Measurements from ENCODE around the gene LHFPL5. TPM values are rescaled to one million over a fixed set of nuclear protein-coding genes. Genes with fewer than 3 reads are reported as not detected.

LHFPL5 gene
- total RNA-seq, 4 donors from 2014 or later, result not detected

- Histone ChIP-seq H3K4me3 (replicated peaks in 1 of 3) (no peak overlapping the region), H3K27ac (no peak overlapping the region), H3K36me3 (no peaks in the 10 kb centered on the region), H3K27me3 (no peaks in the 10 kb centered on the region), H3K4me1 (no peaks in the 10 kb centered on the region), H3K9me3 (no peaks in the 10 kb centered on the region)
- intact Hi-C loops (cut with DNase I), result no loop called here
- 71 to 77% methylated on average over 8 of the region's 8 CpGs for WGBS, 2 donors
- TF ChIP-seq POLR2A (IDR thresholded peaks at IDR 0.05), result no peak
- TF ChIP-seq, protein P1, sequence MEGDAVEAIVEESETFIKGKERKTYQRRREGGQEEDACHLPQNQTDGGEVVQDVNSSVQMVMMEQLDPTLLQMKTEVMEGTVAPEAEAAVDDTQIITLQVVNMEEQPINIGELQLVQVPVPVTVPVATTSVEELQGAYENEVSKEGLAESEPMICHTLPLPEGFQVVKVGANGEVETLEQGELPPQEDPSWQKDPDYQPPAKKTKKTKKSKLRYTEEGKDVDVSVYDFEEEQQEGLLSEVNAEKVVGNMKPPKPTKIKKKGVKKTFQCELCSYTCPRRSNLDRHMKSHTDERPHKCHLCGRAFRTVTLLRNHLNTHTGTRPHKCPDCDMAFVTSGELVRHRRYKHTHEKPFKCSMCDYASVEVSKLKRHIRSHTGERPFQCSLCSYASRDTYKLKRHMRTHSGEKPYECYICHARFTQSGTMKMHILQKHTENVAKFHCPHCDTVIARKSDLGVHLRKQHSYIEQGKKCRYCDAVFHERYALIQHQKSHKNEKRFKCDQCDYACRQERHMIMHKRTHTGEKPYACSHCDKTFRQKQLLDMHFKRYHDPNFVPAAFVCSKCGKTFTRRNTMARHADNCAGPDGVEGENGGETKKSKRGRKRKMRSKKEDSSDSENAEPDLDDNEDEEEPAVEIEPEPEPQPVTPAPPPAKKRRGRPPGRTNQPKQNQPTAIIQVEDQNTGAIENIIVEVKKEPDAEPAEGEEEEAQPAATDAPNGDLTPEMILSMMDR (IDR thresholded peaks at IDR 0.05), result no peak
- no peak for DNase-seq
These were observed 7.2 kb upstream of the LHFPL5 start for GRCh38 chr6:35797837-35798526.

DNA sequence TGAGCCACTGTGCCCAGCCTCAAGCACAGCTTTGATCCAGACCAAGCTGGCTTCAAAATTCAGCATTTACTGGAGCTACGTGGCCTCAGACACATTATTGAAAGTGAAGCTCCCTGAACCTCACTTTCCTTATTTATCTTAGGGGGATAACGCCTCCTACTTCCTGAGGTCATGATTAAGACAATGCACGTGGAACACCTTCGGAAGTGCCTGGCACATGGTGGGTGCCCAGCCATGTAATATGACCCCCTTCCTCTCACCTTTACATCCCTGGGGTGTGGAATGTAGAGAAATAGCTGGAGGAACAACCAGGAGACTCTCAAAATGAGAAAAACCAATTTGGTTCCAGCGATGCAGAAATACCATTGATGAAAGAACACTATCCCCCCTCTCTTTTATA, 6.4 kb upstream of the LHFPL5 start:
- no peak overlapping the region for H3K4me3 ChIP-seq (replicated peaks in 1 of 3)
- TF ChIP-seq, protein P1 (IDR thresholded peaks at IDR 0.05), result no peak
- TF ChIP-seq POLR2A (IDR thresholded peaks at IDR 0.05), result no peak
- H3K27me3 ChIP-seq, result no peaks in the 10 kb centered on the region
- H3K27ac ChIP-seq, result no peak overlapping the region
- no peaks in the 10 kb centered on the region for H3K36me3 ChIP-seq
- intact Hi-C loops (cut with DNase I), result no loop called here
- WGBS, 2 donors, result 76 to 81% methylated on average over 5 of the region's 5 CpGs
- H3K9me3 ChIP-seq, result no peaks in the 10 kb centered on the region
- H3K4me1 ChIP-seq, result no peaks in the 10 kb centered on the region
- DNase-seq, result no peak

- DNase-seq, result no peak
- Histone ChIP-seq H3K36me3 (no peaks in the 10 kb centered on the region), H3K9me3 (no peaks in the 10 kb centered on the region), H3K4me1 (no peaks in the 10 kb centered on the region), H3K4me3 (replicated peaks in 1 of 3) (no peak overlapping the region), H3K27me3 (no peaks in the 10 kb centered on the region), H3K27ac (no peak overlapping the region)
- TF ChIP-seq POLR2A (IDR thresholded peaks at IDR 0.05), result no peak
- TF ChIP-seq, protein P1 (IDR thresholded peaks at IDR 0.05), result no peak
- 75 to 88% methylated on average over 3 of the region's 3 CpGs for WGBS, 2 donors
- intact Hi-C loops (cut with DNase I), result no loop called here
These were observed 4.0 kb upstream of the LHFPL5 start for GRCh38 chr6:35801148-35801547.

GRCh38 chr6:35808688-35809087, 3.5 kb downstream of the LHFPL5 start:
- Histone ChIP-seq H3K27me3 (no peaks in the 10 kb centered on the region), H3K4me3 (replicated peaks in 1 of 3) (no peak overlapping the region), H3K36me3 (no peaks in the 10 kb centered on the region), H3K4me1 (no peaks in the 10 kb centered on the region), H3K27ac (no peak overlapping the region), H3K9me3 (no peaks in the 10 kb centered on the region)
- no peak for TF ChIP-seq POLR2A (IDR thresholded peaks at IDR 0.05)
- TF ChIP-seq, protein P1 (IDR thresholded peaks at IDR 0.05), result no peak
- DNase-seq, result no peak
- intact Hi-C loops (cut with DNase I), result no loop called here
- WGBS, 2 donors, result 69 to 71% methylated on average over 3 of the region's 3 CpGs

- no peaks in the 10 kb centered on the region for H3K27me3 ChIP-seq
- no peak overlapping the region for H3K27ac ChIP-seq
- no peak for DNase-seq
- no peaks in the 10 kb centered on the region for H3K9me3 ChIP-seq
- no peaks in the 10 kb centered on the region for H3K4me1 ChIP-seq
- TF ChIP-seq POLR2A (IDR thresholded peaks at IDR 0.05), result no peak
- TF ChIP-seq, protein P1 (IDR thresholded peaks at IDR 0.05), result no peak
- 77 to 82% methylated on average over 5 of the region's 5 CpGs for WGBS, 2 donors
- intact Hi-C loops (cut with DNase I), result no loop called here
- no peak overlapping the region for H3K4me3 ChIP-seq (replicated peaks in 1 of 3)
- no peaks in the 10 kb centered on the region for H3K36me3 ChIP-seq
These were observed 4.7 kb downstream of the LHFPL5 start for GRCh38 chr6:35809809-35810208.

All from thyroid gland (tissue), 4 donors.